Right renal cortex interstitium (tissue), 3 donors: Measurements from ENCODE around the gene CBFA2T2. TPM values are rescaled to one million over a fixed set of nuclear protein-coding genes. Genes with fewer than 3 reads are reported as not detected.
"Not testable (repeated sequence)": the region's sequence is repeated elsewhere in the genome, so short reads cannot be mapped to it uniquely, and the experiment has no call there.

Experiments used
- DNase-seq, 3 donors: peaks; one replicate each; pipeline ENCODE4 v3.0.0-alpha.2; 2013; ENCODE audit warnings: low read depth in 3 of 3, low spot score in 2 of 3
- polyA plus RNA-seq, 3 donors: library from polyadenylated mRNA; unstranded; fragments of 120-200 nt; gene quantifications; one replicate each; pipeline ENCODE4 v1.2.1, GENCODE V29; 2013; ENCODE audit not compliant: insufficient read length in 3 of 3

The CBFA2T2 gene
- polyA plus RNA-seq, 3 donors: 24.4 to 27.0 (median 26.1) TPM

GRCh38 chr20:33568868-33569801 lies 79.2 kb downstream of the CBFA2T2 start:
- no peak for DNase-seq

- DNase-seq: no peak
These were observed 80.0 kb downstream of the CBFA2T2 start for GRCh38 chr20:33569802-33570391.

- no peak for DNase-seq
These were observed 80.8 kb downstream of the CBFA2T2 start for GRCh38 chr20:33570743-33571142.

- not testable (repeated sequence) for DNase-seq
These were observed 83.4 kb downstream of the CBFA2T2 start for GRCh38 chr20:33573268-33573667.

GRCh38 chr20:33575282-33575681 lies 85.4 kb downstream of the CBFA2T2 start:
- no peak for DNase-seq

GRCh38 chr20:33576432-33577125 lies 86.7 kb downstream of the CBFA2T2 start:
- DNase-seq: no peak

GRCh38 chr20:33578510-33578909 lies 88.6 kb downstream of the CBFA2T2 start:
- no peak for DNase-seq

GRCh38 chr20:33583143-33583542 lies 93.2 kb downstream of the CBFA2T2 start:
- no peak for DNase-seq

GRCh38 chr20:33584976-33585375 lies 95.1 kb downstream of the CBFA2T2 start:
- no peak for DNase-seq

GRCh38 chr20:33585413-33585812 lies 95.5 kb downstream of the CBFA2T2 start:
- DNase-seq: no peak

- no peak for DNase-seq
These were observed 99.2 kb downstream of the CBFA2T2 start for GRCh38 chr20:33589059-33589458.

GRCh38 chr20:33591901-33592300 lies 102.0 kb downstream of the CBFA2T2 start:
- DNase-seq: not testable (repeated sequence)

GRCh38 chr20:33594743-33595142 lies 104.8 kb downstream of the CBFA2T2 start:
- no peak for DNase-seq

- no peak for DNase-seq
These were observed 110.5 kb downstream of the CBFA2T2 start for GRCh38 chr20:33600414-33600813.

- no peak for DNase-seq
These were observed 111.1 kb downstream of the CBFA2T2 start for GRCh38 chr20:33600981-33601380.

GRCh38 chr20:33601861-33602260 lies 112.0 kb downstream of the CBFA2T2 start:
- DNase-seq: no peak

- no peak for DNase-seq
These were observed 113.1 kb downstream of the CBFA2T2 start for GRCh38 chr20:33602826-33603590.

GRCh38 chr20:33604084-33604990 lies 114.4 kb downstream of the CBFA2T2 start:
- DNase-seq: no peak

- no peak for DNase-seq
These were observed 115.1 kb downstream of the CBFA2T2 start for GRCh38 chr20:33604991-33605370.
